Calu3 (cell line): Measurements from ENCODE around the gene AP3B1. TPM values are rescaled to one million over a fixed set of nuclear protein-coding genes. Genes with fewer than 3 reads are reported as not detected.

Experiments
- BruUV-seq: library from RNA; stranded (reverse); fragments of 400-500 nt; replicated peaks from 2 replicates; lab custom pipeline; 2021; lab: Mats Ljungman, UMichigan
- CTCF ChIA-PET: fragments of 300-600 bp; sonication (Branson Sonifier 250); formaldehyde crosslinking; loops from one replicate; lab custom pipeline; 2022; ENCODE audit warnings: antibody characterized with exemption; lab: Charles Lee
- DNase-seq: peaks from one replicate; pipeline ENCODE4 v3.0.0; 2022
- H3K27ac Mint-ChIP-seq: one replicate; pipeline ENCODE4 v1.8.0; 2022; ENCODE audit warnings: mixed read lengths; ENCODE audit not compliant: unreplicated experiment
- H3K27me3 Mint-ChIP-seq: one replicate; pipeline ENCODE4 v1.8.0; 2022; ENCODE audit warnings: mixed read lengths; ENCODE audit not compliant: unreplicated experiment
- H3K36me3 Mint-ChIP-seq: one replicate; pipeline ENCODE4 v1.8.0; 2022; ENCODE audit warnings: mild to moderate bottlenecking, moderate library complexity, mixed read lengths; ENCODE audit not compliant: insufficient read depth, unreplicated experiment
- H3K4me1 Mint-ChIP-seq: one replicate; pipeline ENCODE4 v1.8.0; 2022; ENCODE audit warnings: mild to moderate bottlenecking, low read depth, mixed read lengths; ENCODE audit not compliant: unreplicated experiment
- H3K4me3 Mint-ChIP-seq: one replicate; pipeline ENCODE4 v1.8.0; 2022; ENCODE audit warnings: mild to moderate bottlenecking, low read depth, moderate library complexity, mixed read lengths; ENCODE audit not compliant: unreplicated experiment
- H3K9me3 Mint-ChIP-seq: one replicate; pipeline ENCODE4 v1.8.0; 2022; ENCODE audit warnings: low read depth, mixed read lengths; ENCODE audit not compliant: unreplicated experiment
- CTCF ChIP-seq: fragments of 200-600 bp; IDR thresholded peaks from one replicate; pipeline ENCODE4 v1.8.0; 2022; ENCODE audit warnings: antibody characterized with exemption; ENCODE audit not compliant: unreplicated experiment
- intact Hi-C: fragments of 100-400 bp; cut with micrococcal nuclease; formaldehyde crosslinking; loops from one replicate; pipeline ENCODE4 v1.10.0; 2022; ENCODE audit not compliant: unreplicated experiment
- total RNA-seq: library from RNA; stranded (reverse); gene quantifications from 2 replicates; pipeline ENCODE4 v1.2.3, GENCODE V29; 2022

AP3B1 gene
- total RNA-seq, 1 experiment from 2014 or later = 66.9 TPM

GRCh38 chr5:78320401-78320800 is 25.9 kb upstream of the AP3B1 start:
- CTCF ChIA-PET = interaction anchor here (0.6 to 1.0 kb wide), 6 partner anchors 9 to 213 kb away, joined by 3 to 7 read pairs (median 4); partner anchors contain the start of gene SCAMP1
- H3K4me3 Mint-ChIP-seq = no peak overlapping the region
- intact Hi-C loops = no loop called here
- peak; percentile 17 for DNase-seq
- no peaks in the 10 kb centered on the region for H3K36me3 Mint-ChIP-seq
- no TSS peak for BruUV-seq
- H3K4me1 Mint-ChIP-seq = no peaks in the 10 kb centered on the region
- no peaks in the 10 kb centered on the region for H3K27me3 Mint-ChIP-seq
- no peaks in the 10 kb centered on the region for H3K9me3 Mint-ChIP-seq
- peak; percentile 39 for TF ChIP-seq CTCF
- no peak overlapping the region for H3K27ac Mint-ChIP-seq

- intact Hi-C loops = no loop called here
- Mint-ChIP-seq H3K9me3 (peaks cover 3% of the 10 kb centered on the region), H3K4me1 (no peaks in the 10 kb centered on the region), H3K36me3 (no peaks in the 10 kb centered on the region), H3K27ac (no peak overlapping the region), H3K4me3 (no peak overlapping the region), H3K27me3 (no peaks in the 10 kb centered on the region)
- BruUV-seq = no TSS peak
- no peak for DNase-seq
- no peak for TF ChIP-seq CTCF
- CTCF ChIA-PET = no interaction called here
These were observed 23.8 kb upstream of the AP3B1 start for GRCh38 chr5:78318337-78318736.

GRCh38 chr5:78317515-78317914 is 23.0 kb upstream of the AP3B1 start:
- DNase-seq = no peak
- H3K36me3 Mint-ChIP-seq = no peaks in the 10 kb centered on the region
- no peak overlapping the region for H3K4me3 Mint-ChIP-seq
- peaks cover 2% of the 10 kb centered on the region for H3K27me3 Mint-ChIP-seq
- H3K4me1 Mint-ChIP-seq = no peaks in the 10 kb centered on the region
- TF ChIP-seq CTCF = no peak
- intact Hi-C loops = no loop called here
- H3K9me3 Mint-ChIP-seq = peaks cover 3% of the 10 kb centered on the region
- BruUV-seq = no TSS peak
- CTCF ChIA-PET = no interaction called here
- H3K27ac Mint-ChIP-seq = no peak overlapping the region

- no peak overlapping the region for H3K4me3 Mint-ChIP-seq
- BruUV-seq = no TSS peak
- no peaks in the 10 kb centered on the region for H3K4me1 Mint-ChIP-seq
- intact Hi-C loops = no loop called here
- TF ChIP-seq CTCF = no peak
- peaks cover 15% of the 10 kb centered on the region for H3K27me3 Mint-ChIP-seq
- CTCF ChIA-PET = no interaction called here
- no peaks in the 10 kb centered on the region for H3K9me3 Mint-ChIP-seq
- no peak for DNase-seq
- no peaks in the 10 kb centered on the region for H3K36me3 Mint-ChIP-seq
- no peak overlapping the region for H3K27ac Mint-ChIP-seq
These were observed 14.2 kb upstream of the AP3B1 start for GRCh38 chr5:78308703-78309102.
